Suprapubic skin (tissue), 4 donors: ENCODE results near the gene KLHL1. TPM values are rescaled to one million over a fixed set of nuclear protein-coding genes. Genes with fewer than 3 reads are reported as not detected.

Experiments used
- DNase-seq, 2 donors: peaks; one replicate each; pipeline ENCODE4 v3.0.0-alpha.2; 2019; ENCODE audit warnings: low spot score in 2 of 2
- H3K27ac ChIP-seq: fragments of 200-600 bp; sonication (generic); one replicate; pipeline ENCODE4 v1.5.1; 2019
- H3K27me3 ChIP-seq: fragments of 200-600 bp; sonication (generic); one replicate; pipeline ENCODE4 v1.5.1; 2019
- H3K36me3 ChIP-seq: fragments of 200-600 bp; sonication (generic); one replicate; pipeline ENCODE4 v1.5.1; 2019
- H3K4me1 ChIP-seq: fragments of 200-600 bp; sonication (generic); one replicate; pipeline ENCODE4 v1.5.1; 2019
- H3K4me3 ChIP-seq: fragments of 200-600 bp; sonication (generic); one replicate; pipeline ENCODE4 v1.5.1; 2019; ENCODE audit warnings: mild to moderate bottlenecking
- H3K9me3 ChIP-seq: fragments of 200-600 bp; sonication (generic); one replicate; pipeline ENCODE4 v1.5.1; 2019
- CTCF ChIP-seq, 2 donors: fragments of 200-600 bp in 1 of 2; fragments of 450-650 bp in 1 of 2; sonication (generic) in 1 of 2; IDR thresholded peaks; one replicate each; pipeline ENCODE4 v1.5.1; 2016 to 2019; ENCODE audit warnings: antibody characterized with exemption in 2 of 2, mild to moderate bottlenecking in 1 of 2, moderate library complexity in 1 of 2
- EP300 ChIP-seq: sonication (generic); formaldehyde crosslinking; IDR thresholded peaks from one replicate; pipeline ENCODE4 v1.6.1; 2017; ENCODE audit warnings: antibody characterized with exemption
- POLR2A ChIP-seq, 2 donors: fragments of 450-650 bp; IDR thresholded peaks; one replicate each; pipeline ENCODE4 v1.6.1; 2017; ENCODE audit warnings: antibody characterized with exemption in 2 of 2, mild to moderate bottlenecking in 2 of 2, moderate library complexity in 2 of 2
- POLR2AphosphoS5 ChIP-seq, 3 donors: sonication (generic); formaldehyde crosslinking; IDR thresholded peaks; one replicate each; pipeline ENCODE4 v1.6.1; 2017; ENCODE audit warnings: antibody characterized with exemption in 3 of 3
- WGBS: methylation state at CpG from one replicate; pipeline ENCODE4 v1.1.5; 2018; 5-methylcytosine and 5-hydroxymethylcytosine counted together
- total RNA-seq, 4 donors: library from RNA; depleted of rRNA; stranded (reverse); fragments of >200 nt; gene quantifications; one replicate each; pipeline ENCODE4 v1.1.0, GENCODE V29; 2016

The KLHL1 gene
- total RNA-seq, 4 donors from 2014 or later, result not detected

- no peak overlapping the region for H3K27ac ChIP-seq
- H3K36me3 ChIP-seq, result no peaks in the 10 kb centered on the region
- no peaks in the 10 kb centered on the region for H3K27me3 ChIP-seq
- no peak for TF ChIP-seq CTCF (IDR thresholded peaks at IDR 0.05)
- no peak for TF ChIP-seq EP300
- no peak for TF ChIP-seq POLR2AphosphoS5 (IDR thresholded peaks at IDR 0.05)
- no peak for TF ChIP-seq POLR2A (IDR thresholded peaks at IDR 0.05)
- no peak for DNase-seq
- WGBS, result 100% methylated on average over 1 of the region's 1 CpG
- H3K4me3 ChIP-seq, result no peak overlapping the region
- H3K9me3 ChIP-seq, result peaks cover 4% of the 10 kb centered on the region
- no peaks in the 10 kb centered on the region for H3K4me1 ChIP-seq
Observed at GRCh38 chr13:70043685-70044084, 64.6 kb downstream of the KLHL1 start.

GRCh38 chr13:70042193-70042592 is 66.1 kb downstream of the KLHL1 start:
- H3K27ac ChIP-seq, result no peak overlapping the region
- no peaks in the 10 kb centered on the region for H3K4me1 ChIP-seq
- DNase-seq, result no peak
- H3K9me3 ChIP-seq, result peaks cover 4% of the 10 kb centered on the region
- 79% methylated on average over 4 of the region's 4 CpGs for WGBS
- H3K4me3 ChIP-seq, result no peak overlapping the region
- TF ChIP-seq POLR2A (IDR thresholded peaks at IDR 0.05) (no peak), CTCF (IDR thresholded peaks at IDR 0.05) (no peak), POLR2AphosphoS5 (IDR thresholded peaks at IDR 0.05) (no peak), EP300 (no peak)
- no peaks in the 10 kb centered on the region for H3K27me3 ChIP-seq
- no peaks in the 10 kb centered on the region for H3K36me3 ChIP-seq

- TF ChIP-seq CTCF (IDR thresholded peaks at IDR 0.05), result no peak
- H3K27me3 ChIP-seq, result no peaks in the 10 kb centered on the region
- no peaks in the 10 kb centered on the region for H3K36me3 ChIP-seq
- DNase-seq, result no peak
- H3K4me1 ChIP-seq, result no peaks in the 10 kb centered on the region
- H3K4me3 ChIP-seq, result no peak overlapping the region
- H3K9me3 ChIP-seq, result no peaks in the 10 kb centered on the region
- no peak overlapping the region for H3K27ac ChIP-seq
Observed at GRCh38 chr13:70034286-70034685, 74.0 kb downstream of the KLHL1 start.

GRCh38 chr13:70027551-70027950 is 80.7 kb downstream of the KLHL1 start:
- TF ChIP-seq EP300 (no peak), POLR2AphosphoS5 (IDR thresholded peaks at IDR 0.05) (no peak), CTCF (IDR thresholded peaks at IDR 0.05) (no peak), POLR2A (IDR thresholded peaks at IDR 0.05) (no peak)

GRCh38 chr13:70023516-70023915 is 84.7 kb downstream of the KLHL1 start:
- Histone ChIP-seq H3K4me3 (no peak overlapping the region), H3K27ac (no peak overlapping the region), H3K36me3 (no peaks in the 10 kb centered on the region), H3K27me3 (no peaks in the 10 kb centered on the region), H3K9me3 (no peaks in the 10 kb centered on the region), H3K4me1 (no peaks in the 10 kb centered on the region)
- TF ChIP-seq POLR2AphosphoS5 (IDR thresholded peaks at IDR 0.05) (no peak), CTCF (IDR thresholded peaks at IDR 0.05) (no peak), POLR2A (IDR thresholded peaks at IDR 0.05) (no peak), EP300 (no peak)
- DNase-seq, result no peak
- 85% methylated on average over 2 of the region's 2 CpGs for WGBS

More at GRCh38 chr13:70027551-70027950, 80.7 kb downstream of the KLHL1 start:
- H3K4me1 ChIP-seq, result no peaks in the 10 kb centered on the region
- DNase-seq, result no peak
- H3K36me3 ChIP-seq, result no peaks in the 10 kb centered on the region
- no peak overlapping the region for H3K27ac ChIP-seq
- 68% methylated on average over 4 of the region's 4 CpGs for WGBS
- H3K4me3 ChIP-seq, result no peak overlapping the region
- no peaks in the 10 kb centered on the region for H3K9me3 ChIP-seq
- H3K27me3 ChIP-seq, result no peaks in the 10 kb centered on the region
